Urinary bladder (tissue), 4 donors: ENCODE results near the gene MAP4. TPM values are rescaled to one million over a fixed set of nuclear protein-coding genes. Genes with fewer than 3 reads are reported as not detected.
"Not testable (repeated sequence)": the region's sequence is repeated elsewhere in the genome, so short reads cannot be mapped to it uniquely, and the experiment has no call there.

Experiments
- DNase-seq: peaks from one replicate; pipeline ENCODE4 v3.0.0-alpha.2; 2015; ENCODE audit errors: extremely low spot score
- H3K27ac ChIP-seq: one replicate; pipeline ENCODE4 v1.5.1; 2013; ENCODE audit warnings: low read depth, mild to moderate bottlenecking, moderate library complexity
- H3K36me3 ChIP-seq: one replicate; pipeline ENCODE4 v1.6.1; 2013; ENCODE audit warnings: mild to moderate bottlenecking, moderate library complexity; ENCODE audit not compliant: insufficient read depth
- H3K4me1 ChIP-seq: one replicate; pipeline ENCODE4 v1.6.1; 2013; ENCODE audit warnings: mild to moderate bottlenecking, moderate library complexity; ENCODE audit not compliant: insufficient read depth
- H3K4me3 ChIP-seq: one replicate; pipeline ENCODE4 v1.5.1; 2013; ENCODE audit warnings: low read depth, low read length
- WGBS: extraction: QIAGEN DNeasy Blood & Tissue Kit; methylation state at CpG from one replicate; pipeline ENCODE4 v1.1.7; 2013; 5-methylcytosine and 5-hydroxymethylcytosine counted together
- polyA plus RNA-seq: library from polyadenylated mRNA; stranded (reverse); fragments of 200-250 nt; gene quantifications from one replicate; pipeline ENCODE4 v1.2.3, GENCODE V29; 2013
- total RNA-seq: library from RNA; depleted of rRNA; stranded (reverse); fragments of >200 nt; gene quantifications from one replicate; pipeline ENCODE4 v1.2.3, GENCODE V29; 2014
- donor health status: healthy with polysubstance abuse.
- donor health status: healthy.

Gene MAP4, protein sequence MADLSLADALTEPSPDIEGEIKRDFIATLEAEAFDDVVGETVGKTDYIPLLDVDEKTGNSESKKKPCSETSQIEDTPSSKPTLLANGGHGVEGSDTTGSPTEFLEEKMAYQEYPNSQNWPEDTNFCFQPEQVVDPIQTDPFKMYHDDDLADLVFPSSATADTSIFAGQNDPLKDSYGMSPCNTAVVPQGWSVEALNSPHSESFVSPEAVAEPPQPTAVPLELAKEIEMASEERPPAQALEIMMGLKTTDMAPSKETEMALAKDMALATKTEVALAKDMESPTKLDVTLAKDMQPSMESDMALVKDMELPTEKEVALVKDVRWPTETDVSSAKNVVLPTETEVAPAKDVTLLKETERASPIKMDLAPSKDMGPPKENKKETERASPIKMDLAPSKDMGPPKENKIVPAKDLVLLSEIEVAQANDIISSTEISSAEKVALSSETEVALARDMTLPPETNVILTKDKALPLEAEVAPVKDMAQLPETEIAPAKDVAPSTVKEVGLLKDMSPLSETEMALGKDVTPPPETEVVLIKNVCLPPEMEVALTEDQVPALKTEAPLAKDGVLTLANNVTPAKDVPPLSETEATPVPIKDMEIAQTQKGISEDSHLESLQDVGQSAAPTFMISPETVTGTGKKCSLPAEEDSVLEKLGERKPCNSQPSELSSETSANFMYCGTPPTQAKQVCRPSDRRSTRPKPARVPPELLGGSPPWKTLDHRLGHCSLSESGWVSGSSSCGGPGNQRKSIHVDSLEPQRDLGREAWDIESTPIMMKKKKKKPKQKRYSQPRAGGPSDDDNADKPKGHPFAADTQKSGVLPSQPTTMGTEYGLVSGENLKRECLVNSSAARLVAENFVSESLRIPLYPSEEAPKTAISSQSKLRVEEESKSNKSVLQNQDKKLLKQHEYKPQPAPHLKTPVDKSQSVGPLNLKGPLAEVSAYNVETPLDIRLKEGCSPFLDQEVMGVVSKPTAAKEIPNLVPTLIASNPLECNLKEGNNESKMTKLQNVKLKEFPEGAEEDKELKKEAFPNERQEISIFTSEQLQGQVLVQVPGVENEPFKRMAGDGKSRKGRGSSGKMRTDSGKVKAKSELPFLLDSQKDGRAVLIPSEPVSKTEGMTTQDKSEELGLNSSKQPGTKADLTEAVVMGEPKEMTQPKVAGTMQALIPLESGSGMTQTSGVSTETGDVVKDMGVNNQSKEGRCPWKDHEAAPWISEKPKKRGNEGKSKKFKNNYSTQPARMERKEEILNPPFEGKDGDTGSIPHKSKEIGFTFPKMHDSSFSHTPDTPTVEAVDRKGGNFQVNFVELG (N-terminal part only)
- total RNA-seq (120 TPM), polyA plus RNA-seq (186 TPM)

DNA sequence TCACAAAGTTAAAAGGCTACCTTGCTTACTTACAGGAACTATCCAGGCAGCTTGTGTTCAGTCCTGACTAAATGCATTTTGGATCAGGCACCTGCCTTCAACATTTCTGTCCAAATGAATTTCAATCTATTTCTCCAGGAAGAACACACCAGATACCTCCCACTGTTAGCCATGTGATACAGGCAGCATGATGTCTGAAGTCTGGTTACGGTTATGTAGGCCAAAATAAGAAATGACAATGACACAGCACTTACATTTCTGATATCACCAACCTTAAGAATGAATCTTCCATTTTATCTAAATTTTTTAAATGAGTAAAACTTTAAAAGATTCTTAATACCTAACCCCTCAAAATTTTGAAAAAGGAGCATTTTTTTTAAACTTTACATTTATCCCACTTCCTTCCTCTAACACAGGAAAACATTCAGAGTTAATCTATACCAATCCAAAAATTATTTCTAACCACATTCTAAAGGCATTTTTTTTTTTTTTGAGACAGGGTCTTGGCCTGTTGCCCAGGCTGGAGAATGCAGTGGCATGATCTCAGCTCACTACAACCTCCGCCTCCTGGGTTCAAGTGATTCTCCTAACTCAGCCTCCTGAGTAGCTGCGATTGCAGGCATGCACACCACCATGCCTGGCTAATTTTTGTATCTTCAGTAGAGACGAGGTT, at the start of gene MAP4:
Gene MAP4, minus strand, starts transcription at position 116 of the 673 bp plus-strand sequence. CDS start 17,556 bp downstream, outside the sequence.
- H3K36me3 ChIP-seq = no peaks in the 10 kb centered on the region
- H3K4me1 ChIP-seq = no peaks in the 10 kb centered on the region
- no peak for DNase-seq
- 56% methylated on average over 4 of the region's 4 CpGs for WGBS
- H3K27ac ChIP-seq = no peak within 1 kb of the TSS
- H3K4me3 ChIP-seq = no peak within 1 kb of the TSS

DNA sequence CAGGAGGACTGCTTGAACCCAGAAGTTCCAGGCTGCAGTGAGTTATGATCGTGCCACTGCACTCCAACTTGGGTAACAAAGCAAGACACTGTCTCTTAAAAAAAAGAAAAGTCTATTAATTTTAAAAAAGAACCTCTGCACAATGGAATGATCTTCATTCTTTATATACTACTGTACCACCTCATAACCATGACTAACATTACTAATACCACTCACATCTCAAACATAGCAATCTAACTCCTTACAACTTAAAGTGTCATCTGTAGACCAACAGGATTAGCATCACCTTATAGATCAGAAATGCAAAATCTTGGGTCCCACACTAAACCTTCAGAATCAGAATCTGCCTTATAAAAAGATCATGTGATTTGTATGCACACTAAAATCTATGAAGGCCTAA, 48.8 kb upstream of the MAP4 start:
- WGBS = 96% methylated on average over 1 of the region's 1 CpG

DNA sequence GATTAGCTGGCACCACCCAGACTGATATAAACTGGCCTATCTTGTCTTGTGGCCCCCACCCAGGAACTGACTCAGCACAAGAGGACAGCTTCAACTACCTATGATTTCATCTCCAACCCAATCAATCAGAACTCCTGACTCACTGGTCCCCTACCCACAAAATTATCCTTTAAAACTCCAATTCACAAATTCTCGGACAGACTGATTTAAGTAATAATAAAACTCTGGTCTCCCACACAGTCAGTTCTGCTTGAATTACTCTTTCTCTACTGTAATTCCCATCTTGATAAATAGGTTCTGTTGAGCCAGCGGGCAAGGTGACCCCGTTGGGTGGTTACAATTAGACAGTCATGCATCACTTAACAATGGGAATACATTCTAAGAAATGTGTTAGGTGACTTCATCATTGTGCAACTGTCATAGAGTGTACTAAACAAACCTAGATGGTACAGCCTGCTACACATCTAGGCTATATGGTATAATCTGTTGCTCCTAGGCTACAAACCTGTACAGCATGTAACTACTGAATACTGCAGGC, 48.1 kb upstream of the MAP4 start:
- Histone ChIP-seq H3K4me3 (no peak overlapping the region), H3K36me3 (no peaks in the 10 kb centered on the region), H3K4me1 (no peaks in the 10 kb centered on the region), H3K27ac (no peak overlapping the region)
- no peak for DNase-seq
- WGBS = 86% methylated on average over 3 of the region's 3 CpGs

More for the DNA sequence above, 48.8 kb upstream of the MAP4 start:
- Histone ChIP-seq H3K4me1 (no peaks in the 10 kb centered on the region), H3K4me3 (no peak overlapping the region), H3K27ac (no peak overlapping the region), H3K36me3 (no peaks in the 10 kb centered on the region)
- no peak for DNase-seq

DNA sequence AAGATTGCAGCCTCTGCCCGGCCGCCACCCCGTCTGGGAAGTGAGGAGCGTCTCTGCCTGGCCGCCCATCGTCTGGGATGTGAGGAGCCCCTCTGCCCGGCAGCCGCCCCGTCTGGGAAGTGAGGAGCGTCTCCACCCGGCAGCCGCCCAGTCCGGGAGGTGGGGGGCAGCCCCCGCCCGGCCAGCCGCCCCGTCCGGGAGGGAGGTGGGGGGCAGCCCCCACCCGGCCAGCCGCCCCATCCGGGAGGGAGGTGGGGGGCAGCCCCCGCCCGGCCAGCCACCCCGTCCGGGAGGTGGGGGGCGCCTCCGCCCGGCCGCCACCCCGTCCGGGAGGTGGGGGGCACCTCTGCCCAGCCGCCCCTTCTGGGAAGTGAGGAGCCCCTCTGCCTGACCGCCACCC, 45.4 kb upstream of the MAP4 start:
- 93% methylated on average over 27 of the region's 33 CpGs for WGBS
- not testable (repeated sequence) for H3K4me1 ChIP-seq

DNA sequence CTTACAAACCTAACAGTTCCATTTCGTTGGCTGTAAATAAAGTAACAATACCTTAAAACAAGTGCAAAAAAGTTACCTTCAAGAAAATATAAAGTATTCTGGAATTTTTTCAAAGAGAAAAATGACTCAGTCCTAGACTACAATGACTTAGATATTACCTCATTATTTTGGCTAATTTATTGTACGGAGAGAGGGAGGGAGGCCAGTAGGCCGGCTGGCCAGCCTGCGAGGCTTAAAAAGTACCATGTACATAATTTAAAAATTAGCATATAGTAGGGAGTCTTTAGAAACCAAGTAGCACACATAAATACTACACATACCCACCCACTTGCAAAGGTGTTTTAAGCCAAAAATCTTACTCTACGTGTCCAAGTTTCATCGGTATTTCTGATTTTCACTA, 41.9 kb upstream of the MAP4 start:
- Histone ChIP-seq H3K4me1 (no peaks in the 10 kb centered on the region), H3K36me3 (no peaks in the 10 kb centered on the region), H3K4me3 (no peak overlapping the region), H3K27ac (no peak overlapping the region)
- WGBS = 66% methylated on average over 6 of the region's 6 CpGs
- no peak for DNase-seq

More for the DNA sequence above, 45.4 kb upstream of the MAP4 start:
- H3K4me3 ChIP-seq, H3K27ac ChIP-seq, DNase-seq, H3K36me3 ChIP-seq: not testable (repeated sequence)

DNA sequence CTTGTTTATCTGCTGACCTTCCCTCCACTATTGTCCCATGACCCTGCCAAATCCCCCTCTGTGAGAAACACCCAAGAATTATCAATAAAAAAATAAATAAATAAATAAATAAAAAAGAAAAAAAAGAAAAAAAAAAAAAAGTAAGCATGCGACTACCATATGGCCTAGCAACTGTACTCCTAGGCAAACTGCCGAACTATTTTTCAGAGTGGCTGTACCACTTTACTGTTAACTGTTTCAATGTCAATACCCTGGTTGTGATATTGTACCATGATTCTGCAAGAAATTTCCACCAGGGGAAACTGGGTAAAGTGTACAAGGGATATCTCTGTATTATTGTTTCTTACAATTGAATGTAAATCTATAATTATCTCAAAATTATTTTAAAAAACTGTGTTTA, 41.3 kb upstream of the MAP4 start:
- Histone ChIP-seq H3K4me1 (no peaks in the 10 kb centered on the region), H3K4me3 (no peak overlapping the region), H3K36me3 (no peaks in the 10 kb centered on the region), H3K27ac (no peak overlapping the region)
- WGBS = 54% methylated on average over 2 of the region's 2 CpGs
- DNase-seq = no peak

DNA sequence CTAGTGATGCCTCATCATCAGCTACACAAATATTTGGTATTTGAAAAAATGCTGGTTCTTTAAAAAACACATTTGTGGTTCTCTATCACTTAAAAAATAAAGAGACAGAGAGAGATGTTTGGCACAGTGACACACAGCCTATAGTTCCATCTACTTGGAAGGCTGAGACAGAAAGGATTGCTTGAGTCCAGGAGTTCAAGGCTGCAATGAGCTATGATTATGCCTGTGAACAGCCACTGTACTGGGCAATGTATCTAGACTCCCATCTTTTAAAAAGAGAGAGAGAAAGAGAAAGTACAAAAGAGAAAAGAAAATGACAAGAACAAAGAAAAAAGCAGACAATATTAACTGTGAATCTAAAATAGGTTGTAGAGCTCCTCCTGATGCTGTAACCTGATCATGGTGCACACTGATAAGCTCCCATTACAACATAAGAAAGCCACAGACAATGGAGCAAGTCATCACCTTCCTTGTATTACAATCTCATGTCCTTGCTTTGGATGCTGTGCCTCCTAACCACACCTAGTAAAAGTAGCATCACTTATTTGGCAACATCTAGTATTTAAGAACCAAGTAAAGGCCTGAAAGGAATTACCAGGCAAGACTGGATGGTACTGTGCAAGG, 31.7 kb upstream of the MAP4 start:
- no peaks in the 10 kb centered on the region for H3K36me3 ChIP-seq
- no peak overlapping the region for H3K27ac ChIP-seq
- no peak for DNase-seq
- H3K4me3 ChIP-seq = no peak overlapping the region
- peaks cover 2% of the 10 kb centered on the region for H3K4me1 ChIP-seq

DNA sequence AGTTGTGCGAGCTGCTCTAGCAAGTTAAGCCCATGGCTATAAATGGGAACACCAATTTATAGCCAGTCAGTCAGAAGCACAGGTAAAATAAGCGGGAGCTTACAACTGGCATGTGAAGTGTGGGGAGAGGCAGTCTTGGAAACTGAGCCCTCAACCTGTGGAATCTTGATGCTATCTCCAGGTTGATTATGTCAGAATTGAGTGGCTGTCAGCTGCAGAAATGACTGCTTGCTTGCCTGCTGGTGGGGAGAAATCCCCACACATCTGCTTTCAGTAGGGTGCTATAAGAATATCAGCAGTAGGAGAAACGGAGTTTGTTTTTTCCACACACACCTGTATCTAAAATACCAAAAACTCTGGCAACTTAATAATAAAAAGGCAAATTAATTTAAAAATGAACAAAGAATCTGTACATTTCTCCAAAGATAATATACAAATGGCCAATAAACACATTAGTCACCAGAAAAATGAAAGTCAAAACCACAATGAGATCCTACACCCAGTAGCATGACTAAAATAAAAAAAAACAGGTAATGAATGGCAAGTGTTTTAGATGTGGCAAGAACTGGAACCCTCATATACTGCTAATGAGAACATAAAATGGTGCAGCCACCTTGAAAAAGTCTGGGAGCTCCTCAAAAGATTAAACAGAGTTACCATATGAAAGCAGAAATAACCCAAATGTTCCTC, 26.0 kb upstream of the MAP4 start:
- H3K4me1 ChIP-seq = no peaks in the 10 kb centered on the region
- DNase-seq = no peak
- H3K36me3 ChIP-seq = no peaks in the 10 kb centered on the region
- WGBS = 82% methylated on average over 3 of the region's 3 CpGs
- H3K27ac ChIP-seq = no peak overlapping the region
- no peak overlapping the region for H3K4me3 ChIP-seq

DNA sequence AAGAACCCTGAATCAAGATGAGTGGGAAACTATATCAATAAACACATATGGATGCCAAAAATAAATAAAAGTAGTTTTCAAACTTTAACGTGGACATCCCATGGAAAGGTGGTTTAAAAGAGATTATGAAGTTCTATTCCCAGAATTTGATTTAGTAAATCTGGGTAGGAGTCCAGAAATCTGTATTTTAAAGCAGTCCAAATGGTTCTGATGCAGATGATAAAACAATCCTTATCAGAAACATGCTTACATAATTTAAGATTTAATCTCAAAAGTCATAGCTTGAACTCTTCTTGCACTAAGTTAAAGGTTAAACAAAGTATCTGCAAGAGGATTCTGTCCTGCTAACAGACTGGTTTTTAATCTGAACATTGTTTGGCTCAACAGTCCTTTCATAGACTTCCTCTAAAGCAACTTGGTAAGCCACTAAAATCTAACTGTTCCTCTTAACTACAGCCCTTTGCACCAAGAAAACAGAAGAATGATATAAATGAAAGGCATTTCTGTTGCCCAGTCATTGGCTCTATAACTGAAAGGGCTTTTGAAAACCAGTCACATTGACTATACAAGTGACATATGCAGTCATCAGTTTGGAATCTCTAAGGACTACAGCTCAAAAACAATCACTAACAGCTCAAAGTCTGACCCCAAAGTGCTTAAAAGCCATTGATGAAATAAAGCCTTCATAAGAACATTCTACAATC, 23.4 kb upstream of the MAP4 start:
- DNase-seq = no peak
- Histone ChIP-seq H3K27ac (no peak overlapping the region), H3K4me1 (no peaks in the 10 kb centered on the region), H3K36me3 (no peaks in the 10 kb centered on the region), H3K4me3 (no peak overlapping the region)
- 1% methylated on average over 1 of the region's 1 CpG for WGBS

DNA sequence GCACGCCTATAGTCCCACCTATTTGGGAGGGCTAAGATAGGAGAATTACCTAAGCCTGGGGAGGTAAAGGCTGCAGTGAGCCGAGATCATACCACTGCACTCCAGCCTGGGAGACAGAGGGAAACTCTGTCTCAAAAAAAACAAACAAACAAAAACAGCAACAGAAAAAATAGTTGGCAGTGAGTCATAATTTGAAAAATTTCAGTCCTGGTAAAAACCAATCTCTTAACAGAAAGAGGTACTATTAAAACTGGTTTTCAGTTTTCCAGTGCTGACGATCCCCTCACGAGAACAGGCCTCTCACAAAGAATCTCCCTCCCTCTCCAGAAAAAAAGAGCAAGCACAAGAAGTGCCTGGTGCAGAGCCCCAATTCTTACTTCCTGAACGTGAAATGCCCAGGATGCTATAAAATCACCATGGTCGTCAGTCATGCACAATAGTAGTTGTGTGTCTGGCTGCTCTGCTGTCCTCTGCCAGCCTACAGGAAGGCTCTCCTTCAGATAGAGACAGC, 22.8 kb upstream of the MAP4 start:
- WGBS = 42% methylated on average over 6 of the region's 6 CpGs
- no peak overlapping the region for H3K4me3 ChIP-seq
- H3K4me1 ChIP-seq = no peaks in the 10 kb centered on the region
- H3K36me3 ChIP-seq = no peaks in the 10 kb centered on the region
- DNase-seq = no peak
- no peak overlapping the region for H3K27ac ChIP-seq

DNA sequence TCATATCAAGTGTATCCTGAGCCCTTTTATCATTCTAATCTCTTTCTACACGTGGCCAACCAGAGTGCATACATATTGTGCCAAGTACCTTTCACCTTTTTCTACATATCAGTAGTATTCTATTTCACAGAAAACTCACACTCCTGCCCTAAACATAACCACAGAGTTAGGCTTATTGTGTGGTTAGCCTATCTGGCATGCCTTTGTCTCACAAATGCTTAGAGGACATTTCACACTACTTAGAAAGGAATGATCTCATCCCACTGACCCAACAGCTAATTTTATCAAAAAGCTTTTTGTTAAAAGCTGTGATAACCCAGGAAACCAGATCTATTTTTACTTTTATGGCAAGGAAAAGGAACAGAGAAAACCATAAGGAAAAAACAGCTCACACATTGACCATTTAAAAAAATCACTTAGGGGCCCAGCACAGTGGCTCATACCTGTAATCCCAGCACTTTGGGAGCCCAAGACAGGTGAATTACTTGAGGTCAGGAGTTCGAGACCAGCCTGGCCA, 17.8 kb upstream of the MAP4 start:
- H3K27ac ChIP-seq = no peak overlapping the region
- no peaks in the 10 kb centered on the region for H3K36me3 ChIP-seq
- no peak for DNase-seq
- H3K4me1 ChIP-seq = peaks cover 3% of the 10 kb centered on the region
- 55% methylated on average over 2 of the region's 2 CpGs for WGBS
- no peak overlapping the region for H3K4me3 ChIP-seq
